HG03520 (cell line): ENCODE measurements around the gene SNAPIN.

Experiments
- ATAC-seq: cut with Tn5 transposase; IDR thresholded peaks from one replicate; pipeline ENCODE4 v1.9.1; 2021; ENCODE audit warnings: mild to moderate bottlenecking, moderate library complexity; ENCODE audit not compliant: unreplicated experiment

The SNAPIN gene

GRCh38 chr1:153677718-153678518 is 19.4 kb downstream of the SNAPIN start:
- no peak for ATAC-seq

- no peak for ATAC-seq
Observed at GRCh38 chr1:153678519-153679336, 20.2 kb downstream of the SNAPIN start, which contains the start of gene NPR1. Gene NPR1, plus strand, starts transcription at chr1:153678688. Its CDS starts 421 bp downstream, at chr1:153679109.

DNA sequence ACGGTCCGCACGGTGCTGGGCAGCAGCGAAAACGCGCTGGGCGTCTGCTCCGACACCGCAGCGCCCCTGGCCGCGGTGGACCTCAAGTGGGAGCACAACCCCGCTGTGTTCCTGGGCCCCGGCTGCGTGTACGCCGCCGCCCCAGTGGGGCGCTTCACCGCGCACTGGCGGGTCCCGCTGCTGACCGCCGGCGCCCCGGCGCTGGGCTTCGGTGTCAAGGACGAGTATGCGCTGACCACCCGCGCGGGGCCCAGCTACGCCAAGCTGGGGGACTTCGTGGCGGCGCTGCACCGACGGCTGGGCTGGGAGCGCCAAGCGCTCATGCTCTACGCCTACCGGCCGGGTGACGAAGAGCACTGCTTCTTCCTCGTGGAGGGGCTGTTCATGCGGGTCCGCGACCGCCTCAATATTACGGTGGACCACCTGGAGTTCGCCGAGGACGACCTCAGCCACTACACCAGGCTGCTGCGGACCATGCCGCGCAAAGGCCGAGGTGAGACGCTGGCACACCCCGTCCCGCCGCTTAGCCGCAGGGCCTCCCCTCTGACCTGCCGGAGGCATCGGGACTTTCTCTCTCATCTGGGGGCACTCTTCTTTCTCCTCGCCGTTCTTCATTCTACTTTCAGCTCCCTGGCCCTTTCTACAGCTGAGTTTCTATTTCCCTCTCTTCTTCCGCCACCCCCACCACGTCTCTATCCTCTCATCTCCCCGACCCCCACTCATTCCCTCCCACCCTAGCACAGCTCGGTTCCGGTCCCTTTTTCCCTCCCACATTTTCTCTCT is 21.0 kb downstream of the SNAPIN start:
- ATAC-seq: no peak

- ATAC-seq: no peak
Observed at GRCh38 chr1:153680120-153680403, 21.6 kb downstream of the SNAPIN start.

GRCh38 chr1:153682730-153683129 is 24.2 kb downstream of the SNAPIN start:
- ATAC-seq: no peak

DNA sequence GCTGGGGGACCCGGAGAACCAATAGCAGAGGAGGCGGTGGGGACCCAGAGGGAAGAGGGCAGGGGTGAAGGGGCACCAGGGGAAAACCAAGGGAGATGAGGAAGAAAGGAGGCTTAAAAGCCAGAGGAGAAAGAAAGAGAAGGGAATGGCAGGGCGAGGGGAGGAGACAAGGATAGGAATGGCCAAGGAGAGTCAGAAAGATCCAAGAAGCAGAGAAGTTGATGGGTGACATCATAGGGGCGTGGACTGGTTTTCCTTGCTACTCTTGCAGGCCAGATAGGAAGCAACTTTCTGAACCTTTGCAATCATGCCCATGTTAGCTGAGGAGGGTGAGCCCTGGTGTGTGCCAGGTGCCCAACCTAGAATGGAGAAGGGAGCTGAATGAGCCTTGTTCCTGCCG is 25.4 kb downstream of the SNAPIN start:
- ATAC-seq: no peak

GRCh38 chr1:153684892-153685291 is 26.4 kb downstream of the SNAPIN start:
- no peak for ATAC-seq

- no peak for ATAC-seq
Observed at GRCh38 chr1:153685544-153686340, 27.2 kb downstream of the SNAPIN start.

DNA sequence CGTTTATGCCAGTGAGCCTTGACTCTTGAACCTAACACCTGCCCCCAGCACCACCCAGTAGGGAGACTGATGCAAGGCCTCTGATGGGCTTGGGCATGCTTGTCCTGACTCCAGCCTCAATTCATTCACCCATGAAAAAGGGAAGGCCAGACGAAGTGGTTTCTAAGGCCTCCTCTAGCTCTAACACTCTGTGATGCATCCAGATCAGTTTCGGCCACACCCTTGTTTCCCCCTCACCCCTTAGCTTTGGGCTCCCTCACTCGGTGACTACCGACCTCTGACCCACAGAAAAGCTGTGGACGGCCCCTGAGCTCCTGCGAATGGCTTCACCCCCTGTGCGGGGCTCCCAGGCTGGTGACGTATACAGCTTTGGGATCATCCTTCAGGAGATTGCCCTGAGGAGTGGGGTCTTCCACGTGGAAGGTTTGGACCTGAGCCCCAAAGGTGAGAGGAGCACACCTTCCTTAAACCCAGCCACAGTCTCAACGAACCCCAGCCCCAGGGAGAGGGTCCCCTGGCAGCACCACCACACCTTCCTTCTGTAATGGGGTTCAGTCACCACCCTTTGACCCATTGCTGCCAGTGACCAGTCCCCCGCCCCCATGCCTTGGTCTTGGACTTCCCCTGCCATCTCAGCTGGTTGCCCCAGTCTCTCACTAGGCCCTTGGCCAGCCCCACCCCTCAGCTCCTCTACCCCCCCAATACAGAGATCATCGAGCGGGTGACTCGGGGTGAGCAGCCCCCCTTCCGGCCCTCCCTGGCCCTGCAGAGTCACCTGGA is 29.0 kb downstream of the SNAPIN start:
- no peak for ATAC-seq

GRCh38 chr1:153688276-153688675 is 29.8 kb downstream of the SNAPIN start:
- ATAC-seq: no peak

DNA sequence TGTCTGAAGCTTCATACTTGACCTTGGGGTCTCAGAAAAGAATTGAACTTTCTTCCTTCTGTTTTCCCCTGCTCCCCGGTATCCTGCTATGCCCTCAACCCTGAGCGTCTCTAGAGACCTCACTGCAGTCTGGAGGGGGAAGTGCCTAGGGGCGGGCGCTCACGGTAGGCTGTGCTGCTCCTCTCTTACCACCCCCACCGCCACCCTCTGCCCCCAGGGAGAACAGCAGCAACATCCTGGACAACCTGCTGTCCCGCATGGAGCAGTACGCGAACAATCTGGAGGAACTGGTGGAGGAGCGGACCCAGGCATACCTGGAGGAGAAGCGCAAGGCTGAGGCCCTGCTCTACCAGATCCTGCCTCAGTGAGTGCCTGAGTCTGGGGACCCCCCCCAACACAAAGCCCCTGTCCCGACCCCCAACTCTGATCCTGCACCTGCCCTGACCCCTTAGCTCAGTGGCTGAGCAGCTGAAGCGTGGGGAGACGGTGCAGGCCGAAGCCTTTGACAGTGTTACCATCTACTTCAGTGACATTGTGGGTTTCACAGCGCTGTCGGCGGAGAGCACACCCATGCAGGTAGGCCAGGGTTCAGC is 30.3 kb downstream of the SNAPIN start:
- no peak for ATAC-seq

DNA sequence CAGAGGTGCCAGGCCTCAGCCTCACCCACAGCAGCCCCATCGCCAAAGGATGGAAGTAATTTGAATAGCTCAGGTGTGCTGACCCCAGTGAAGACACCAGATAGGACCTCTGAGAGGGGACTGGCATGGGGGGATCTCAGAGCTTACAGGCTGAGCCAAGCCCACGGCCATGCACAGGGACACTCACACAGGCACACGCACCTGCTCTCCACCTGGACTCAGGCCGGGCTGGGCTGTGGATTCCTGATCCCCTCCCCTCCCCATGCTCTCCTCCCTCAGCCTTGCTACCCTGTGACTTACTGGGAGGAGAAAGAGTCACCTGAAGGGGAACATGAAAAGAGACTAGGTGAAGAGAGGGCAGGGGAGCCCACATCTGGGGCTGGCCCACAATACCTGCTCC is 35.0 kb downstream of the SNAPIN start:
- ATAC-seq: no peak

GRCh38 chr1:153696741-153697140 is 38.2 kb downstream of the SNAPIN start:
- ATAC-seq: no peak

GRCh38 chr1:153697191-153698019 is 38.9 kb downstream of the SNAPIN start:
- ATAC-seq: no peak

DNA sequence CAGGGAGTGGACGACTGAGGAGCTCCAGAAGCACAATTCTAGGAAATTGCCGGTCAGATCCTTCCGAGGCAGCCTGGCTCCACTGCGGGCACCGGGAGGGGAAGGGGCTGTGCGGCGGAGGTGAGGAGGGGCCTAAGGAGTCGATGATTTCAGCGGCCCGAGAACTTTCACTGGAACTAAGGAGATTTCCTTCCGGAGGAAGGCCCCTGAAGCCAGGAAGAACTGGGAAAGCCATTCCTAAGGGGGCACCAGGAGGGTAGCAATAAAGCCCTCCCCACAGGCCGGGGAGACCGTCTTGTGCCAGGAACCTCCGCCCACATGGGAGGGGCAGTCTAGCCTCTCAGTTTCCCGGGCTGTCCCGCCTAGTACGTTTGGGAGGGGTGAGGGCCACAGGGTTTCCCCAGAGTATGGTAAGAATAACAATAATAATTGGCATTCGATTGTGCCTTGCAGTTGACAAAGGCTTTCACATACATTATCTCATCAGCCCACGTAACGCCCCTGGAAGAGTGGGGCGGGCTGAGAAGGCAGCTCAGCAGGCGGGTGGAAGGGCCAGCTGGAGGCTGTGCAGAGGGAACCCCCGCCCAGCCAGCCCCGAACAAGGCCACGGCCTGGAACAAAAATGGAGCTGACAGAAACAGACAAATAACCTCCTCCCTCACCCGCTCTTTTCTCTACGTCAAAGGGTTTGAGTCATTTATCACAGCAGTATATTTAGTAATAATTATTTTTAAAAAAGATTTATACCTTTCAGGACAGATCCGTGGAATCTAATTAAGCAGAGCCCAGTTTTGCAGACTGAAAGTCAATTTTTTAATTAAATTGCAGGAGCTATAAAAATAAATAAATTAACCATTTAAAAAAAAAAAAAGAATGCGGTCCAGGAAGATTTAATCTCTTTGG is 39.8 kb downstream of the SNAPIN start:
- ATAC-seq: no peak

GRCh38 chr1:153698923-153699714 is 40.6 kb downstream of the SNAPIN start:
- ATAC-seq: no peak

- no peak for ATAC-seq
Observed at GRCh38 chr1:153699768-153700167, 41.3 kb downstream of the SNAPIN start.
